ENCODE results near the gene KLF11. TPM values are rescaled to one million over a fixed set of nuclear protein-coding genes. Genes with fewer than 3 reads are reported as not detected.

Gene KLF11
- total and polyA plus RNA-seq, 2 experiments from 2014 or later: 4.8 to 6.6 TPM

GRCh38 chr2:10080536-10081304, 37.4 kb downstream of the KLF11 start:
- no peak overlapping the region for H2AFZ ChIP-seq
- H3K9ac ChIP-seq: no peak overlapping the region
- H4K20me1 ChIP-seq (ENCODE audit: insufficient read depth): no peaks in the 10 kb centered on the region
- no peak overlapping the region for H3K27ac ChIP-seq
- DNase-seq: no peak
- peaks cover 15% of the 10 kb centered on the region; the same call in 1 of the 2 replicates for H3F3A ChIP-seq (ENCODE audit: insufficient read depth)
- no peaks in the 10 kb centered on the region for H3K36me3 ChIP-seq (ENCODE audit: low read depth)
- no peaks in the 10 kb centered on the region for H3K9me2 ChIP-seq (ENCODE audit: insufficient read depth)
- peak overlapping the region; percentile 61; the same call in 1 of the 2 replicates for H3K4me3 ChIP-seq
- H3K9me3 ChIP-seq (ENCODE audit: low read depth): no peaks in the 10 kb centered on the region
- peak; percentile 60 for TF ChIP-seq EZH2 (IDR thresholded peaks at IDR 0.05; ENCODE audit: insufficient read depth, poor library complexity, severe bottlenecking)
- 0 out of 2 replicates have a peak, but pooled peaks have one; percentile 20 for TF ChIP-seq EZH2phosphoT487 (IDR thresholded peaks at IDR 0.05; ENCODE audit: insufficient read depth, low read depth)
- 25% methylated on average over 24 to 36 of the region's 45 CpGs for WGBS, 2 experiments (ENCODE audit: low coverage in 1 of 2, low lambda C conversion rate in 2 of 2, missing lambda C conversion rate in 2 of 2)
- in situ Hi-C loops (cut with MboI): no loop called here
- no peaks in the 10 kb centered on the region for H3K79me2 ChIP-seq (ENCODE audit: insufficient read depth)
- H3K4me1 ChIP-seq (ENCODE audit: insufficient read depth): peaks cover 14% of the 10 kb centered on the region; the same call in 1 of the 2 replicates
- H3K4me2 ChIP-seq (ENCODE audit: unreplicated experiment): no peak overlapping the region
- H3K27me3 ChIP-seq (replicated peaks; ENCODE audit: insufficient read depth): peaks cover 48% of the 10 kb centered on the region

GRCh38 chr2:10083046-10083445, 39.7 kb downstream of the KLF11 start:
- no peak overlapping the region for H3K27ac ChIP-seq
- no peak overlapping the region for H3K9ac ChIP-seq
- WGBS, 2 experiments (ENCODE audit: low coverage in 1 of 2, low lambda C conversion rate in 2 of 2, missing lambda C conversion rate in 2 of 2): 2 to 7% methylated on average over 5 of the region's 5 CpGs
- TF ChIP-seq EZH2 (IDR thresholded peaks at IDR 0.05; ENCODE audit: insufficient read depth, poor library complexity, severe bottlenecking): no peak
- no peak for TF ChIP-seq EZH2phosphoT487 (IDR thresholded peaks at IDR 0.05; ENCODE audit: insufficient read depth, low read depth)
- no peaks in the 10 kb centered on the region for H3K9me2 ChIP-seq (ENCODE audit: insufficient read depth)
- no peaks in the 10 kb centered on the region for H3K36me3 ChIP-seq (ENCODE audit: low read depth)
- H3K27me3 ChIP-seq (replicated peaks; ENCODE audit: insufficient read depth): peaks cover 54% of the 10 kb centered on the region
- H3K4me1 ChIP-seq (ENCODE audit: insufficient read depth): peaks cover 14% of the 10 kb centered on the region; the same call in 1 of the 2 replicates
- peaks cover 15% of the 10 kb centered on the region; the same call in 1 of the 2 replicates for H3F3A ChIP-seq (ENCODE audit: insufficient read depth)
- H2AFZ ChIP-seq: no peak overlapping the region
- H3K9me3 ChIP-seq (ENCODE audit: low read depth): no peaks in the 10 kb centered on the region
- H3K4me2 ChIP-seq (ENCODE audit: unreplicated experiment): no peak overlapping the region
- H3K79me2 ChIP-seq (ENCODE audit: insufficient read depth): no peaks in the 10 kb centered on the region
- DNase-seq: peak; percentile 17
- no peak overlapping the region for H3K4me3 ChIP-seq
- in situ Hi-C loops (cut with MboI): no loop called here
- no peaks in the 10 kb centered on the region for H4K20me1 ChIP-seq (ENCODE audit: insufficient read depth)

- Histone ChIP-seq H3K4me3 (no peak overlapping the region), H3K4me1 (ENCODE audit: insufficient read depth) (peaks cover 10% of the 10 kb centered on the region; the same call in 1 of the 2 replicates), H3K9ac (no peak overlapping the region), H3K36me3 (ENCODE audit: low read depth) (no peaks in the 10 kb centered on the region), H3K27me3 (replicated peaks; ENCODE audit: insufficient read depth) (peaks cover 54% of the 10 kb centered on the region), H3K27ac (no peak overlapping the region), H2AFZ (no peak overlapping the region), H3K9me3 (ENCODE audit: low read depth) (no peaks in the 10 kb centered on the region), H3F3A (ENCODE audit: insufficient read depth) (peaks cover 10% of the 10 kb centered on the region; the same call in 1 of the 2 replicates), H3K4me2 (ENCODE audit: unreplicated experiment) (no peak overlapping the region), H3K9me2 (ENCODE audit: insufficient read depth) (no peaks in the 10 kb centered on the region), H3K79me2 (ENCODE audit: insufficient read depth) (no peaks in the 10 kb centered on the region), H4K20me1 (ENCODE audit: insufficient read depth) (no peaks in the 10 kb centered on the region)
- in situ Hi-C loops (cut with MboI): no loop called here
- WGBS, 2 experiments (ENCODE audit: low coverage in 1 of 2, low lambda C conversion rate in 2 of 2, missing lambda C conversion rate in 2 of 2): 5 to 6% methylated on average over 13 of the region's 13 CpGs
- DNase-seq: peak; percentile 24
- no peak for TF ChIP-seq EZH2 (IDR thresholded peaks at IDR 0.05; ENCODE audit: insufficient read depth, poor library complexity, severe bottlenecking)
Measured at GRCh38 chr2:10083692-10084211, 40.4 kb downstream of the KLF11 start.

GRCh38 chr2:10084223-10084865, 41.0 kb downstream of the KLF11 start:
- DNase-seq: peak; percentile 20
- Histone ChIP-seq H3K9me3 (ENCODE audit: low read depth) (no peaks in the 10 kb centered on the region), H3K79me2 (ENCODE audit: insufficient read depth) (no peaks in the 10 kb centered on the region), H3K4me3 (no peak overlapping the region), H2AFZ (no peak overlapping the region), H3K9me2 (ENCODE audit: insufficient read depth) (no peaks in the 10 kb centered on the region), H3F3A (ENCODE audit: insufficient read depth) (0 out of 2 replicates have a peak, but pooled peaks cover 5% of the 10 kb centered on the region), H3K4me1 (ENCODE audit: insufficient read depth) (0 out of 2 replicates have a peak, but pooled peaks cover 8% of the 10 kb centered on the region), H3K9ac (no peak overlapping the region), H3K36me3 (ENCODE audit: low read depth) (no peaks in the 10 kb centered on the region), H3K27me3 (replicated peaks; ENCODE audit: insufficient read depth) (peaks cover 58% of the 10 kb centered on the region), H3K4me2 (ENCODE audit: unreplicated experiment) (no peak overlapping the region), H3K27ac (no peak overlapping the region), H4K20me1 (ENCODE audit: insufficient read depth) (no peaks in the 10 kb centered on the region)
- peak; percentile 72 for TF ChIP-seq EZH2 (IDR thresholded peaks at IDR 0.05; ENCODE audit: insufficient read depth, poor library complexity, severe bottlenecking)
- TF ChIP-seq EZH2phosphoT487 (IDR thresholded peaks at IDR 0.05; ENCODE audit: insufficient read depth, low read depth): peak; percentile 71; the same call in 1 of the 2 replicates
- WGBS, 2 experiments (ENCODE audit: low coverage in 1 of 2, low lambda C conversion rate in 2 of 2, missing lambda C conversion rate in 2 of 2): 10 to 12% methylated on average over 12 of the region's 12 CpGs
- in situ Hi-C loops (cut with MboI): no loop called here

Measured in GM23248 (cell line).